SK-N-SH (cell line): ENCODE measurements around the gene BEX3. TPM values are rescaled to one million over a fixed set of nuclear protein-coding genes. Genes with fewer than 3 reads are reported as not detected.
"Not testable (repeated sequence)": the region's sequence is repeated elsewhere in the genome, so short reads cannot be mapped to it uniquely, and the experiment has no call there.

ENCODE experiments used
- CTCF ChIA-PET: fragments of 300-600, 350-600 bp; formaldehyde crosslinking; extraction: SDS; loops from one replicate; lab custom pipeline; 2021; lab: Yijun Ruan, JAX
- POLR2A ChIA-PET: fragments of 350-600 bp; sonication (Branson Sonifier 250); formaldehyde crosslinking; extraction: SDS; loops from one replicate; lab custom pipeline; 2020; ENCODE audit warnings: antibody characterized with exemption, inconsistent platforms; lab: Yijun Ruan, JAX
- DNase-seq: peaks from one replicate; pipeline ENCODE4 v3.0.0; 2012
- H2AFZ ChIP-seq: fragments of 200-600 bp; sonication (generic); 2 replicates; pipeline ENCODE4 v1.8.1; 2016; ENCODE audit warnings: antibody characterized with exemption, mild to moderate bottlenecking, low read depth
- H3F3A ChIP-seq: fragments of 200-600 bp; sonication (generic); replicated peaks from 2 replicates; pipeline ENCODE3; 2016; ENCODE audit warnings: antibody characterized with exemption, mild to moderate bottlenecking; ENCODE audit not compliant: insufficient read depth
- H3K27ac ChIP-seq, 2 experiments: fragments of 200-500 bp in 1 of 2; fragments of 200-600 bp in 1 of 2; sonication (Bioruptor generic) in 1 of 2; sonication (generic), shearing (Covaris generic) in 1 of 2; 2 replicates each; pipeline versions ENCODE4 v1.5.1 to v1.6.1; 2014 to 2016; ENCODE audit warnings: low read depth in 2 of 2, inconsistent platforms in 1 of 2, low read length in 1 of 2, mild to moderate bottlenecking in 1 of 2, mixed read lengths in 1 of 2
- H3K27me3 ChIP-seq: fragments of 200-600 bp; sonication (generic), shearing (Covaris generic); 2 replicates; pipeline ENCODE4 v1.6.1; 2016; ENCODE audit warnings: mixed run types; ENCODE audit not compliant: insufficient read depth
- H3K36me3 ChIP-seq, 2 experiments: fragments of 200-500 bp in 1 of 2; fragments of 200-600 bp in 1 of 2; sonication (Bioruptor generic) in 1 of 2; sonication (generic) in 1 of 2; replicated peaks in 1 of 2; 2 replicates each; pipeline versions ENCODE3 to v1.5.1; 2014 to 2016; ENCODE audit warnings: low read length in 1 of 2, mild to moderate bottlenecking in 1 of 2; ENCODE audit not compliant: insufficient read depth in 2 of 2, control insufficient read depth in 1 of 2
- H3K4me1 ChIP-seq, 2 experiments: fragments of 200-500 bp in 1 of 2; fragments of 200-600 bp in 1 of 2; sonication (Bioruptor generic) in 1 of 2; sonication (generic), shearing (Covaris generic) in 1 of 2; 2 replicates each; pipeline versions ENCODE4 v1.5.1 to v1.6.1; 2014 to 2016; ENCODE audit warnings: low read depth in 1 of 2, low read length in 1 of 2, mixed run types in 1 of 2; ENCODE audit not compliant: insufficient read depth in 2 of 2, control insufficient read depth in 1 of 2
- H3K4me2 ChIP-seq: fragments of 200-600 bp; sonication (generic), shearing (Covaris generic); 2 replicates; pipeline ENCODE4 v1.6.1; 2017; ENCODE audit warnings: mixed run types
- H3K4me3 ChIP-seq, 2 experiments: fragments of 200-500 bp in 1 of 2; fragments of 200-600 bp in 1 of 2; sonication (Bioruptor generic) in 1 of 2; sonication (generic), shearing (Covaris generic) in 1 of 2; 2 replicates each; pipeline versions ENCODE4 v1.5.1 to v1.8.1; 2014 to 2016; ENCODE audit warnings: low read depth in 2 of 2, inconsistent platforms in 1 of 2, low read length in 1 of 2, mild to moderate bottlenecking in 1 of 2, mixed read lengths in 1 of 2, moderate library complexity in 1 of 2
- H3K79me2 ChIP-seq: fragments of 200-600 bp; sonication (generic); 2 replicates; pipeline ENCODE4 v1.8.1; 2017; ENCODE audit warnings: mild to moderate bottlenecking; ENCODE audit not compliant: insufficient read depth
- H3K9ac ChIP-seq: fragments of 200-600 bp; sonication (generic); 2 replicates; pipeline ENCODE4 v1.6.1; 2017; ENCODE audit warnings: mixed run types
- H3K9me2 ChIP-seq: fragments of 200-600 bp; sonication (generic); 2 replicates; pipeline ENCODE4 v1.6.1; 2017; ENCODE audit warnings: mixed run types
- H3K9me3 ChIP-seq: fragments of 200-600 bp; sonication (generic); 2 replicates; pipeline ENCODE4 v1.6.1; 2017; ENCODE audit warnings: mixed run types, mild to moderate bottlenecking, moderate library complexity
- H4K20me1 ChIP-seq: fragments of 200-600 bp; sonication (generic); 2 replicates; pipeline ENCODE4 v1.6.1; 2017; ENCODE audit warnings: mild to moderate bottlenecking, mixed run types; ENCODE audit not compliant: insufficient read depth
- ELF1 ChIP-seq: IDR thresholded peaks from 2 replicates; pipeline ENCODE4 v1.4.0; 2012
- EP300 ChIP-seq, 2 experiments: IDR thresholded peaks; 2 replicates each; pipeline versions ENCODE4 v1.4.0 to v1.6.1; 2012; ENCODE audit warnings: borderline replicate concordance in 1 of 2, low read depth in 1 of 2, low read length in 1 of 2
- EZH2phosphoT487 ChIP-seq: fragments of 200-600 bp; sonication (generic); IDR thresholded peaks from 2 replicates; pipeline ENCODE4 v1.6.1; 2017; ENCODE audit warnings: low read depth, mixed run types, mild to moderate bottlenecking, antibody characterized with exemption, moderate library complexity, borderline replicate concordance
- FOSL2 ChIP-seq: IDR thresholded peaks from 2 replicates; pipeline ENCODE4 v1.4.0; 2012; ENCODE audit warnings: low read depth, mild to moderate bottlenecking, moderate library complexity, borderline replicate concordance
- FOXJ3 ChIP-seq: sonication (generic); formaldehyde crosslinking; IDR thresholded peaks from 2 replicates; pipeline ENCODE4 v1.5.1; 2020; ENCODE audit warnings: mild to moderate bottlenecking, missing genetic modification reagents
- GABPA ChIP-seq: IDR thresholded peaks from 2 replicates; pipeline ENCODE4 v1.4.0; 2012; ENCODE audit warnings: low read depth, mild to moderate bottlenecking
- IRF3 ChIP-seq: fragments of 150-350 bp; IDR thresholded peaks from 2 replicates; pipeline ENCODE4 v1.6.1; 2016; ENCODE audit warnings: mild to moderate bottlenecking, low read depth, low read length
- JUND ChIP-seq: IDR thresholded peaks from 2 replicates; pipeline ENCODE4 v1.4.0; 2012
- NFIC ChIP-seq: IDR thresholded peaks from 2 replicates; pipeline ENCODE4 v1.4.0; 2012; ENCODE audit warnings: borderline replicate concordance
- PBX3 ChIP-seq: IDR thresholded peaks from 2 replicates; pipeline ENCODE4; 2012
- RAD21 ChIP-seq: IDR thresholded peaks from 2 replicates; pipeline ENCODE4 v1.6.1; 2012; ENCODE audit warnings: mild to moderate bottlenecking, low read length
- SMC3 ChIP-seq: IDR thresholded peaks from 2 replicates; pipeline ENCODE4 v1.6.1; 2012; ENCODE audit warnings: low read depth, low read length, improper control_type of control experiment
- TAF1 ChIP-seq: IDR thresholded peaks from 2 replicates; pipeline ENCODE4 v1.6.1; 2012; ENCODE audit warnings: low read depth, mild to moderate bottlenecking, low read length, moderate library complexity, borderline replicate concordance
- ZBTB33 ChIP-seq: IDR thresholded peaks from 2 replicates; pipeline ENCODE4 v1.4.0; 2012; ENCODE audit warnings: low read depth, borderline replicate concordance
- WGBS: methylation state at CpG from one replicate; pipeline ENCODE4 v1.1.6; 2017; ENCODE audit warnings: low lambda C conversion rate; 5-methylcytosine and 5-hydroxymethylcytosine counted together
- polyA plus RNA-seq, 3 experiments: library from polyadenylated mRNA; depleted of rRNA; stranded (reverse); fragments of >200 nt; gene quantifications; 2 replicates each; pipeline ENCODE4 v1.2.3, GENCODE V29; 2012
- TF ChIP-seq, protein P1 (sequence below): IDR thresholded peaks from 2 replicates; pipeline ENCODE4 v1.4.0; 2012; ENCODE audit warnings: low read depth, borderline replicate concordance
- TF ChIP-seq, protein P2 (sequence below): IDR thresholded peaks from 2 replicates; pipeline ENCODE4 v1.4.0; 2012; ENCODE audit warnings: low read depth

Gene BEX3
- polyA plus RNA-seq, 1 of the 3 experiments (the other 2 are of a cell fraction): 392 TPM

GRCh38 chrX:103407776-103408175, 31.4 kb downstream of the BEX3 start:
- no peaks in the 10 kb centered on the region for H3F3A ChIP-seq
- no peak overlapping the region for H2AFZ ChIP-seq
- TF ChIP-seq, protein P1, sequence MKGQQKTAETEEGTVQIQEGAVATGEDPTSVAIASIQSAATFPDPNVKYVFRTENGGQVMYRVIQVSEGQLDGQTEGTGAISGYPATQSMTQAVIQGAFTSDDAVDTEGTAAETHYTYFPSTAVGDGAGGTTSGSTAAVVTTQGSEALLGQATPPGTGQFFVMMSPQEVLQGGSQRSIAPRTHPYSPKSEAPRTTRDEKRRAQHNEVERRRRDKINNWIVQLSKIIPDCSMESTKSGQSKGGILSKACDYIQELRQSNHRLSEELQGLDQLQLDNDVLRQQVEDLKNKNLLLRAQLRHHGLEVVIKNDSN: no peak
- TF ChIP-seq RAD21 (no peak), PBX3 (no peak), TAF1 (no peak), IRF3 (no peak)
- H3K9me3 ChIP-seq: no peaks in the 10 kb centered on the region
- H3K4me1 ChIP-seq: peaks cover 0 to 5% of the 10 kb centered on the region in 2 experiments; a peak in 2 of 4 replicates
- H3K9ac ChIP-seq: no peak overlapping the region
- H3K27ac ChIP-seq: no peak overlapping the region
- H3K9me2 ChIP-seq: no peaks in the 10 kb centered on the region
- CTCF ChIA-PET: no interaction called here
- H3K79me2 ChIP-seq: no peaks in the 10 kb centered on the region
- H4K20me1 ChIP-seq: no peaks in the 10 kb centered on the region
- 63% methylated on average over 2 of the region's 2 CpGs for WGBS
- DNase-seq: no peak
- H3K27me3 ChIP-seq: no peaks in the 10 kb centered on the region
- no peak overlapping the region for H3K4me2 ChIP-seq
- POLR2A ChIA-PET: no interaction called here
- H3K36me3 ChIP-seq: no peaks in the 10 kb centered on the region
- no peak overlapping the region for H3K4me3 ChIP-seq

- H3K4me2 ChIP-seq, CTCF ChIA-PET, POLR2A ChIA-PET, H3K4me3 ChIP-seq, H2AFZ ChIP-seq, H3K27ac ChIP-seq, H3K27me3 ChIP-seq, H3K9me2 ChIP-seq, H4K20me1 ChIP-seq, H3F3A ChIP-seq, H3K79me2 ChIP-seq, H3K9ac ChIP-seq, DNase-seq, H3K36me3 ChIP-seq, H3K9me3 ChIP-seq, H3K4me1 ChIP-seq: not testable (repeated sequence)
- WGBS: 38% methylated on average over 2 of the region's 2 CpGs
Measured at GRCh38 chrX:103411721-103412120, 35.4 kb downstream of the BEX3 start.

DNA sequence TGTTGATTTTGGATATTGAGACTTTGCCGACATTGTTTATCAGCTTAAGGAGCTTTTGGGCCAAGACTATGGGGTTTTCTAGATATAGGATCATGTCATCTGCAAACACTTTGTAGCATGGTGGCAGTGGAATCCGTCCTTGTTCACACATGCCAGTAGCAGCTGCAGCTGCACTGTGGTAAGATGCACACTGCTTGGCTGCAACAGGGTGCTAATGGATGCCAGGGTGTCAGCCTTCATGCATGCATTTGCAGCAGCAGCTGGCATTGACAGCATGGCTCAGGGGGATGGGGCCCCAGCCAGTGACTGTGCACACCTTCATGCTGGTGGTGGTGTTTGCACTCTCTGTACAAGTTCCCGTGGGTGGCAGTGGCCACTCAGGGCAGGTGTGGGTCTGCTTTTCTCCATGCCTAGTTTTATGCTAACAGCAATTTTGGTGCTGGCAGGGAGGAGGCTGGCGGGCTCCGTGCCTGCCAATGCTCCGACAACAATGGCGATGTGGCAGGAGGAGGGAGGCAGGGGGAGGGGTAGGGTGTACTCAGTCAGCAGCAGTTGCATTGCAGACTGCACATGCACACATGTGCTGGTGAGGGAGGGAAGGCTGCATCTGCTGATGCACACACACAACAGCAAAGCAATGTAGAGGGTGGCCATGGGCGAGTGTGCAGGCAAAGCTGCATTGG, 37.5 kb downstream of the BEX3 start:
- no peaks in the 10 kb centered on the region for H3K9me2 ChIP-seq
- no peaks in the 10 kb centered on the region for H3K36me3 ChIP-seq
- TF ChIP-seq NFIC (no peak), ZBTB33 (no peak), EP300 (IDR thresholded peaks at IDR 0.05; ENCODE audit: borderline replicate concordance in 1 of 2, low read depth in 1 of 2, low read length in 1 of 2) (no peak), FOSL2 (no peak), ELF1 (no peak), EZH2phosphoT487 (no peak), GABPA (no peak), FOXJ3 (no peak), JUND (no peak), SMC3 (no peak), PBX3 (no peak)
- TF ChIP-seq, protein P2, sequence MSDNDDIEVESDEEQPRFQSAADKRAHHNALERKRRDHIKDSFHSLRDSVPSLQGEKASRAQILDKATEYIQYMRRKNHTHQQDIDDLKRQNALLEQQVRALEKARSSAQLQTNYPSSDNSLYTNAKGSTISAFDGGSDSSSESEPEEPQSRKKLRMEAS: no peak

More for the DNA sequence above, 37.5 kb downstream of the BEX3 start:
- Histone ChIP-seq H3K9me3 (no peaks in the 10 kb centered on the region), H3K27ac (no peak overlapping the region), H3K4me2 (no peak overlapping the region), H4K20me1 (no peaks in the 10 kb centered on the region), H3F3A (no peaks in the 10 kb centered on the region), H3K79me2 (no peaks in the 10 kb centered on the region), H3K27me3 (no peaks in the 10 kb centered on the region), H3K9ac (no peak overlapping the region), H3K4me1 (no peaks in the 10 kb centered on the region), H2AFZ (no peak overlapping the region), H3K4me3 (no peak overlapping the region)
- WGBS: 57% methylated on average over 8 of the region's 8 CpGs
- ChIA-PET CTCF (no interaction called here), POLR2A (no interaction called here)
- no peak for DNase-seq
